ENCODE results near the gene GPRC5C.
"Not testable (repeated sequence)": the region's sequence is repeated elsewhere in the genome, so short reads cannot be mapped to it uniquely, and the experiment has no call there.

The GPRC5C gene, protein sequence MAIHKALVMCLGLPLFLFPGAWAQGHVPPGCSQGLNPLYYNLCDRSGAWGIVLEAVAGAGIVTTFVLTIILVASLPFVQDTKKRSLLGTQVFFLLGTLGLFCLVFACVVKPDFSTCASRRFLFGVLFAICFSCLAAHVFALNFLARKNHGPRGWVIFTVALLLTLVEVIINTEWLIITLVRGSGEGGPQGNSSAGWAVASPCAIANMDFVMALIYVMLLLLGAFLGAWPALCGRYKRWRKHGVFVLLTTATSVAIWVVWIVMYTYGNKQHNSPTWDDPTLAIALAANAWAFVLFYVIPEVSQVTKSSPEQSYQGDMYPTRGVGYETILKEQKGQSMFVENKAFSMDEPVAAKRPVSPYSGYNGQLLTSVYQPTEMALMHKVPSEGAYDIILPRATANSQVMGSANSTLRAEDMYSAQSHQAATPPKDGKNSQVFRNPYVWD

DNA sequence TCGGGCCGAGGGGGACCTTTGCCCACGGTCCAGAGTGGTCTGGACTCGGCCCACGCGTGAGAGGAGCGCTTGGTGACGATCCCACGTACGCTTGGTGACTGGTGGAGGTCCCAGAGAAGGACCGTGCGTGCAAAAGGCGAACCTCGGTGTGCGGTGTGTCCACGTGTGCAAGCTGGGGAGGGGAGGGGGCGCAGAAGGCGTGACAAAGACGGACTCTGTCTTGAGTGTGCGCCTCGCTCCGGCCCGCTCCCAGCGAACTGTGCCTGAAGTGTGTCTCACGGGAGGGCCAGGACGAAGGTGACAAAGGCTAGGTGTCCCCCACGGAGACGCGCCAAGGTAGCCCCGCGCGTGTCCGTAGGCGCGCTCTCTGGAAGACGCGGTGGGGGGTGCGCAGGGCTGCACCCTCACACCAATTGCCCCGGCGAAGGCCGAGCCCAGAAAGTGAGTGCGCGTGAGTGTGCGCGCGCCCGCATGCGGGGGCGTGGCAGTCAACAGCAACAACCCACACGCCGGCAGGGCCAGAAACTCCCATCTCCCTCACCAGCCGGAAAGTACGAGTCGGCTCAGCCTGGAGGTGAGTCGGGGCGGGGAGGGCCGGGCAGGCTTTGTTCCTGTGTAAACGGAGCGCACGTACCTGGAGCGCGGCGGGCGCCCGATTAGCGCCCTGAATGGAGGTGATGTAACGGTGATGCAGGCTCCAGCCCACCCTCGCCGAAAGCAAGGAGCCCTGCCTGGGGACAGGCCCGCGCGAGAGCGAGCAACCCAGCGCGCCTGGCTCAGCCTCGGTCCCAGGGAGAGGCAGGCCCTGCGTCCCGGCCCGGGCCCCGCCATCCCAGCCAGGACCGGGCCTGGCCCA lies at the start of gene GPRC5C:
GPRC5C (plus strand) TSS at position 521 of the 856 bp plus-strand sequence. CDS start 7,689 bp downstream, outside the sequence.
- DNase-seq: peak in 1 of 2 experiments; percentile 44

DNA sequence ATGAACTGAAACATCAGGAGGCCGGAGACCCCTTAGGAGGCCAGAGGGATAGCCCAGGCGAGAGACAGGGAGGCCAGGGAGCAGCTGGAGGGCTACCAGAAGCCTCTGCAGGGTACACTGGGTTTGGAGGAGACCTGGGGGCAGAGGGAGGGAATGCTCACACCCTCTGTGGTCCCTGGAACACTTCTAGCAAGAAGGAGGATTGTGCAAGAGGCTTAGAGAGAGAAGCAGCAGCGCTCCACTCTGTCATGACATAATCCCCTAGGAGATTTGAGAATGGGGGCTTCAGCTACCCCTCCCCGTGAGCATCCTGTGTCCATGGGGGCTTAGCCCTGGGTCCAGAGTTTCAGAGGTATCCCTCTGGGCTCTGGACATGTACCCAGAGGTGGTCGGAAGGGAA lies 48.7 kb upstream of the GPRC5C start:
- DNase-seq: no peak

DNA sequence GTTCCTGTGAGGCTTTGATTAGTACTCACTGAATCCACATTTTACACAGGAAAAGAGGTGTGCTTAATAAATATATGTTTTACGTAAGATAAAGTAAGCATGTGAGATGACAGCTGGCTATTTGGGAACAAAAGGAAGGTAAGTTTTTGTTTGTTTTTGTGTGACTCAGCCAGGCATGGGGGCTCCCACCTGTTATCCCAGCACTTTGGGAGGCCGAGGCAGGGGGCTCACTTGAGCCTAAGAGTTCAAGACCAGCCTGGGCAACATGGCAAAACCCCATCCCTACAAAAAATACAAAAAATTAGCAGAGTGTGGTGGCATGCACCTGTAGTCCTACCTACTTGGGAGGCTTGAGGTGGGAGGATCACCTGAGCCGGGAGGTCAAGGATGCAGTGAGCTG lies 46.7 kb upstream of the GPRC5C start:
- no peak for DNase-seq

DNA sequence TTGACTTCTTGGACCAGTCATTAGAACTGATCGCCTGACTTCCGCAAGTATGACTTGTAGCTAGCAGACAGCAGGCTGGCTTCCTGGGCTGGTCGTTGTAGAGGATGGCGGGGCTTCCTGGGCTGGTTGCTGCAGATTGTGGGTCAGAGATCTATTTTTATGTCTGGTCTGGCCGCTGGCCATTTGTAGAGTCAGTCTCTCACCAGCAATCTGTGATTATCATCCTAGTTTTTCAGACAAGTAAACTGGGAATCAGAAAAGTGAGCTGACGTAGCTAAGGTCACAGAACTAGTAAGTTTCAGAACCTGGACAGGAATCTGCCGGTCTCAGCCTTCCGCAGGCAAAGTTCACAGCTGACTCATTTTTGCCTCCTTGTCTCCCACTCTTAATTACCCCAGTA lies 45.5 kb upstream of the GPRC5C start:
- DNase-seq: no peak

DNA sequence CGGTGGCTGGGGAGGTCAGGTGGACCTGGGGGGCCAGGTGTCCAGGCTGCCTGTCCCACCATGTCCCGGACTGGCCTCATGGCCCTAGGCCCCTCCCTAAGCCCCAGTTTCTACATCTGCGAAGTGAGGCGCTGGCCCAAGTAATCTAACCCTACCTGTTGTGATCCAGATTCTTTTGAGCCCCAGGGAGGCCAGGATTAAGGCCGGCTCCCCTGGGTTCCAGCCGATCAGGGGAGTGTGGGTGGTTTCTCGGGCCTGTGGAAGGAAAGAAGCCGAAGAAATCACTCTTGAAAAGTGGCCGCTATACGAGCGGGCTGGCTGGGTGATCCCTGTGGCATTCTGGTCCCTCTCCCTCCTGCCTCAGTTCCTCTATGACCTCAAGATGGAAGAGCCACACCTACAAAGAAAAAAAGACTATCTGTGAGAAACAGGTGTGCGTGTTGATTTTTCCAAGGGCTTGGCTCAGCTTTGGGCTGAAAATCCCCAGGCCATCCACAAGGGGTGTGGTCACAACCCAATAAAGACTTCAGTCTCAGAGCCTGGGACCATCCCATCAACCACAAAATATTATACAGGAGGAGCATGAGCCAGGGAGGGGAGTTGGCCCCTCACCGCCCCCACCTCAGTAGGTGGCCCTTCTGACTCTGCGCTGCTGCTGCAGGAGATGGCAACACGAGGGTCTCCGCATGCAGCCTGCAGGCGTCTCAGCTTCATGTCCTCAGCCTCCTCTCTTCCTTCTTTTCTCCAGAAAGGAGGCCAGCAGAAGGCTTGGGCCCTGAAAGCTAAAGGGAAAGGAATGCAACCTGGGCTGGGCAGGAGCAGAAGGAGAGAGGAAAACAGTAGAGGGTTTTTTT lies 44.3 kb upstream of the GPRC5C start:
- no peak for DNase-seq

DNA sequence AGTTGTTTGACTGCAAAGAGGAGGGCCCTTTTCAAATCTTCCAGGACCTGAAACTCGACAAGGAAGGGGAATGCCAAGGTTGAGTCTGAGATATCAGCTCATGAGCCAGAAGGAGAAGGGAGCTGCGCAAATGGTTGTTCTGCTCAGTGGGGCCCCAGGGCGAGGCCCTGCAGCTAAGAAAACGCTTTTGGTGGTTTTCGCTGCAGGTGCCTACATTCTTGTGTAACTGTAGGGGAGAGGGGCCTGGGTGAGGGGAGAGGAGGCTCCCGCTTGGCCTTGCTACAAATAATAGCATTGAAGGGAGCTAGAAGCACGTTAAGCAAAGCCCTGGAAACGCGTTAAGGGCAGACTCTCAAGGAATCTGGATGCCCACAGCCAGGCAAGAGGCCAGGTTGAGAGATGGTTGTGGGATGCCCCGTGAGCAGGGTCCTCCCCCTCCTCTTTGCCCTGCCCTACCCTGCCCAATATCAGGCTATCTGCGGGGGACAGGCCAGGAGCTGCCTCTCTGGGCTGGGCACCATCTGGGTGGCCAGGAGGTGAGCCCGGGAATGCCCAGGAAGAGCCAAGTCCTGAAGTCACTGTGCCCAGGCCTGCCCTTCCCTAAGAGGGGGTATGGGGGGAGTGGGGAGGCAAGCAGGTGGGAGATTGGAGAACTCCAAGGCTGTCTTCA lies 42.7 kb upstream of the GPRC5C start:
- DNase-seq: no peak

DNA sequence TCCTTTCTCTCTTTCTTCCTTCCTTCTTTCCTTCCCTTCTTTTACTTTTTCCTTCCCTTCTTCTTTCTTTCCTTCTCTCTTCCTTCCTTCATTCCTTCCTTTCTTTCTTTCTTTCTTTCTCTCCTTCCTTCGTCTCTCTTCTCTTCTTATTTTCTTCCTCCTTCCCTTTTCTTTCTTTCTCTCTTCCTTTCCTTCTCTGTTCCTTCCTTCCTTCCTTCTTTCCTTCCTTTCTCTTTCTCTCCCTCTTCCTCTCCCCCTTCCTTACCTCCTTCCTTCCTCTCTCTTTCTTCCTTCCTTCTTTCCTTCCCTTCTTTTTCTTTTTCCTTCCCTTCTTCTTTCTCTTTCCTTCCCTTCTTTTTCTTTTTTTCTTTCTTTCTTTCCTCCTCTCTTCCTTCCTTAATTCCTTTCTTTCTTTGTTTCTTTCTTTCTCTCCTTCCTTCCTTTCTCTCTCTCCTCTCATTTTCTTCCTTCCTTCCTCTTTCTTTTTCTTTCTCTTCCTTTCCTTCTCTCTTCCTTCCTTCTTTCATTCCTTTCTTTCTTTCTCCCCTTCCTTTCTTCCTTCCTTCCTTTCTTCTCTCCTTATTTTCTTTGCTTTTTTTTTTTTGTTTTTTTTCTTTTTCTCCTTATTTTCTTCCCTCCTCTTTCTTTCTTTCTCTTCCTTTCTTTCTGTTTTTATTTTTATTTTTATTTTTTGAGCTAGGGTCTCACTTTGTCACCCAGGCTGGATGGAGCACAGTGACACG lies 41.8 kb upstream of the GPRC5C start:
- no peak for DNase-seq

DNA sequence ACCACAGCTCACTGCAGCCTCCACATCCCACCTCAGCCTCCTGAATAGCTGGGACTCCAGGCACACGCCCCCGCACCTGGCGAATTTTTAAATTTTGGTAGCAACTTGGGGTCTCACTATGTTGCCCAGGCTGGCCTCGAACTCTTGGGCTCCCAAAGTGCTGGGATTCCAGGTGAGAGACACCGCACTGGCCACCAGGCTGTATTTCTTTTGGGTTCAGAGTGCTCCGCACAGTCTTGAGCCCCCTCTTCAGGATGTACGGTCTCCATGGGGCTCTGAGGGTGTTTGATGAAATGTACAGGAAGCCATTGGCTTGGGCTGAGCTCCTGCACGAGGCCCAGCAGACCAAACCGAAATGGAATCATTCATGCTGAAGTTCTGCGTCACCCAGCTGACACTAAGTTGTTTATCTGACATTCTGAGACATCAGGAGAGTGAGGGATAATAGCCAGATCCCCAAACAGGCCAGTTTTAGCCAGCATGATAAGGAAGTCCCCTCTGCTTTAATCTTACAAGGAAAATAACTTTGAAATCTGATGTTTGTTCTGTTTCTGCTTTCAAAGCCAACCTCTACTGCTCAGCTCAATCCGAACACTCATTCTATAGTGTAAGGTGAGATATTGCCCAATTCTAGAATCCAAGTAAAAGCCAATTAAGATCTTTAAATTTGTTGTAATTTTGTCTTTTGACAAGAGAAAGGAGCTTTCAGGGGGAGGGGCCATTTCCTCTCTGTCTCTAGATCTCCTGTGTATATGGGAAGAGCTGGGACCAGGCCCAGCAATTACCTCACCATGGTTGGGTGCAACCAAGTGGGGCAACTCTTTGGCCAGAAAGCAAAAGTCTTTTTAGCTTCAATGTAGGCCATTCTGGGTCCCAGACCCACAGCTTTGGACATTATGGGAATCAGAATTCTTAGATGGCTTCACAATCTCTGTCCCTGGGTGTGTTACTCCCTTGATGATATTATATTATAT lies 40.9 kb upstream of the GPRC5C start:
- no peak for DNase-seq

DNA sequence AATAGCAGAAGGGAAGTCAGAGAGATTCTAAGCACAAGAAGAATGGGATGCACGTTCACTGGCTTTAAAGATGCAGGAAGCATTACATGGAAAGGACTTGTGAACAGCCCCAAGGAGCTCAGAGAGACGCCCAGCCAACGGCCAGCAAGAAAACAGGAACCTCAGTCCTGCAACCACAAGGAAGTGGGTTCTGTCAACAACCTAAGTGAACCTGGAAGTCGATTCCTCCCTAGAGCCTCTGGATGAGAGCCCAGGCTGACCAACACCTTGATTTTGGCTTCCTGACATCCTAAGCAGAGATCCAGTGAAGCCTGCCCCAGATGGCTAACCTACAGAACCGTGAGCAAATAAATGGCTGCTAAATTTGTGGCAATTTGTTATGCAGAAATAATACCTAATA lies 40.1 kb upstream of the GPRC5C start:
- DNase-seq: no peak

DNA sequence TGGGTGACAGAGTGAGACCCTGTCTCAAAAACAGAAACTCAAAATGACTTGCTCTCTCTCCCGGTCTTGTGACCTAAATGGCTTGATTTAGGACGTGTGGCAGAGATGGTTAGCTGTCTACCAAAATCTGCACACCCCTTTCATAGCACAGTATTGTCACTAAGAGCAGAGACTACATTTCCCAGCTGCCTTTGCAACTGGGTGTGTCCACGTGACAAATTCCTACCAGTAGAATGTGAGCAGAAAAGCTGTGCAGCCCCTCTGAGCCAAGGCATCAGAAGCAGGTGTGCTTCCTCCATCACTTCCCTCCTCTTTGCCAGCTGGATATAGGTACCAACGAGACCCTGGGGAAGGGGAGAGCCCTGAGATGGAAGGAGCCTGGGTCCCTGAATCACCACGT lies 39.0 kb upstream of the GPRC5C start:
- no peak for DNase-seq

DNA sequence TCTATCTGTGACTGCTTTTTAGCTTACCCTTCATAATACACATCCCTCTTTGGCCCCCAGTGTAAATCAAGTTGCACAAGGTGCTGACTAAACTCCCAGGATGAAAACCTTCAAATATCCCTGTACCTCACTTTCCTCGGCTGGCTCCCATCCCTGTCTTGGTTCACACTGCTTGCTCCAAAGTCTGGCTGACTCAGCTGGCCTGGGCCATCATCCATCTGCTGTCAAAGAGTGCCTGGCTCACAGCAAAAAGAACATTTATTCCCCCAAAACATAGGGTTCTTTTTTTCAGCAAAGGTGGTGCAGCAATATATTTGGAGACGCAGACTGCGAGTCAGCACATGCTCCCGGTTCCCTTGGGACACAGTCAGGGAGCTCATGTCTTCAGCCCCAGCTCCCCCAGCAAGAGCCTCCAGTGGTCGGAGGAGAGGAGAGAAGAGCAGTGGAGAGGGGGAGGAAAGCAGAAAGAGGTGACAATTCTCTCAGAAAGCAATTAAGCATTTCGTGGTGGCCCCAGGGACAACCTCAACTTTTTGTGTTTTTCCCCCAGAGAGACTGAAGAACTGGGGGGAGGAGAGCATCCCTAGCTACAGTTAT lies 38.4 kb upstream of the GPRC5C start:
- no peak for DNase-seq

DNA sequence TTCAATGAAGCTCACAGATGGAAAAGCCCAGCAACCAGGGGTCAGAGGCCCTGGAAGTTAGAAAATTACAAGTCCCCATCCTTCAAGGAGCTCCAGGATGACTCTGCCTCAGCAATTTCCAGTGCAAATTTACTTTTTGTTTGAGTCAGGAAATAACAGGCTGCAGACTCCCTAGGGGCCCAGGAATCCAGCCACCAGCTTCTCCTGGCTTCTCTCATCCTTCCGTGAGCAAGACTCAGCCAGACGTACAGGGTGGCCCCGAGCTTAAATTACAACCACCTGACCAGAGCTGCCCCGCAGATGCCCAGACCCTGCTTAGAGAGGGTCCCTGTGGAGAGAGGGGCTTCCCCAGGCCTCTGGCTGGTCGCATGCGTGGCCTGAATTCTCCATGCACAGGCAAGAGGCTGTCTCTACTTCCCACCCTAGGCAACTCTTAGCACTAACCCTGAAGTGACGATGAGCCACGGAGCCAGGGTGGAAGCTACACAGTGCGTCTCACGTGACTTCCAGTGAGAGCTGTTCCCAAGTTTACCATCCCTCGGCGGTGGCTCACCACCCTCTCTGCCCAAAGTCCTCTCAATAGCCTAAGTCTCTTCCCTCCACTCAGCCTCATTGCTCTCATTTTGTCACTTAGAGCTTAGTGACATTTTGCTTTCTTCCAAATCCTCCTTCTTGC lies 37.5 kb upstream of the GPRC5C start:
- no peak for DNase-seq

DNA sequence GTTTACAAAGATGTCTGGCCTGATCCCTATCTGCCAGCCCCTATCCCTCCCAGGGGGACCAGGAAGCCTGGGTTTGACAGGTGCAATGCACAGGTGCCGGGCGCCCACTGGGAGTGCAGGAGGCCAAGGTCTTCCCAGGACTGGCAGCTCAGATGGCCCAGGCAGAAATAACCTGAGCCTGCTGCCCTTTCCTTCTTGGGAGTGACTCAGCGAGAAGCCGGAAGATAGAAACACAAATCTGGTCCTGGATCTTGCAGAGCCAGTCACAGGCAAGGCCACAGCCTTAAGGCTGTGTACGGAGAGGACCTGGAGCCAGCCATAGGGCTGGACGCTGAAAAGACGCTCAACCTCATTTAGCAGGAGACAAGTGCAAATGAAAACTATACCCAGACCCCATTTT lies 36.9 kb upstream of the GPRC5C start:
- DNase-seq: no peak

DNA sequence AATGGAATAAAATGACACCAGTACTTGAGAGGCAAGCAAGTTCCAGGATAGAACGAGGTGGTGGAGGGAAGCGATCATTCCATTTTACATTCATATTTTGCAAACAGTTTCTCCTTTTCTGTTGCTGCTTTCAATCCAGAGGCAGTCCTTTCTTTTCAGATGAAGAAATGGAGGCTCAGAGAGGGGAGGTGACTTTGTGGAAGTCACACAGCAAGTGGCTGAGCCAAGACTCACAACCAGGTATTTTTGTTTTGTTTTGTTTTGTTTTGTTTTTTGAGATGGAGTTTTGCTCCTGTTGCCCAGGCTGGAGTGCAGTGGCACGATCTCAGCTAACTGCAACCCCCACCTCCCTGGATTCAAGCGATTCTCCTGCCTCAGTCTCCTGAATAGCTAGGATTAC lies 35.3 kb upstream of the GPRC5C start:
- DNase-seq: no peak

DNA sequence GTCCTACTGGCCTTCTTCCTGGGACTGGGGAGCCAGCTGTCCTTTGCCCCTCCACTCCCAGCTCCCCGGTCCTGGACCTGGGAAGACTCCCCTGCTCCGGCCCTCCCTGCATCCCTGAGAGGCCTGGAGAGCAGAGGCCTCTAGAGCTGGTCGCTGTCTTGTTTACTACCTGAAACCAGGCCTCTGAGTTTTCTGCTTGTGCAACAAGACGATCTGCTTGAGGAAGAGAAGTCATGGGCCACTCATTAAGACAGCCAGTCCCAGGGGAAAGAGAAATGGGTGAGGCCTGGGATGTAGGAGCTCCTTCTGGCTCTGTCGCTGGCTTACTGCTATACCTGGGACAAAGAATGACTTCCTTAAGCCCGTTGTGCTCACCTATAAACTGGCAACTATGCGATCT lies 29.8 kb upstream of the GPRC5C start:
- DNase-seq: no peak

DNA sequence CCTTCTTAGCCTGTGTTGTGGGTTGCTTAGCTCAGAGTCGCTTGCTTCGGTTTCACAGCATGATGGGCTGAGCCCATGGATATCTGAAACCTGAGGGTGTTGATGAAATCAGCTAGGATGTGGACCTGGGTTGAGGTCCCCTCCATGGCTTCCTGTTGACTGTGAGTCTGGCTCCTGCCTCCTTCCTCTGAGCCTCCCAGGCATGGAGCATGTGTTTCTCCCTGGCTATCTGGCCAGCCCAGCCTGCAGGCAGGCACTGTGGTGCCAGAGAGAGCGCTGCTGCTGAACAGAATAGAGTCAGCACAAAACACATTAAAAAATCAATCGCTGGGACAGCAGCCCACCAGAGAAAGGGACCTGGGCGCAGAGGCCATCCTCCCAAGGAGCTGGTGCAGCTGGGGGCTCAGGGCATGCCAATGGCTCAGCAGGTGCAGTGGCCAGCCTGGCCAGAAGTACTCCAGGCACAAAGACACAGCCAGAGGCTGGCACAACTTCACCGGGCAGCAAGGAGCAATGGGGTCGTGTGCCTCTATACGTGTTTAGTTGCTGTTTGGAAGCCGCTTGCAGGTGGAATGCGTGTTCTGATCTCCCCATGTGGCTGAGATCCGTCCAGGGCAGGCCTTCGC lies 28.3 kb upstream of the GPRC5C start:
- no peak for DNase-seq

DNA sequence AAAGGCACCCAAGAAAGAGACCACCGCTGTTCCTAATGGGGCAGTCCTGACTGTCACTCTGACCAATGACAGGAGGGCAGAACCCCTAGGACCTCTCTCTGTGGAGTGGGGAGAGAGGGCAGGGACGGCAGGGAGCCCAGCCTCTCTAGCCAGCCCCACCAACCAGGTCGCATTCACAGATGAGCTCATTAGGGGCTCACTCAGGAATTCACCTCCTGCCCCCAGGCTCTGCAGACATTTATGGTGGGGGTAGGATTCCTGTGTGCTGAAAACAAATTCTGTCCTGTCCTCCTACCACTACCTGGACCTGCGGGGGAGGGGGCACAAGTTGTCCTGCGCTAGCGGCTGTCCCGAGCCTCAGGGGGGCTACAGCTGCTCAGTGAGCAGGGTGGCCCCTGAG lies 27.7 kb upstream of the GPRC5C start:
- no peak for DNase-seq

DNA sequence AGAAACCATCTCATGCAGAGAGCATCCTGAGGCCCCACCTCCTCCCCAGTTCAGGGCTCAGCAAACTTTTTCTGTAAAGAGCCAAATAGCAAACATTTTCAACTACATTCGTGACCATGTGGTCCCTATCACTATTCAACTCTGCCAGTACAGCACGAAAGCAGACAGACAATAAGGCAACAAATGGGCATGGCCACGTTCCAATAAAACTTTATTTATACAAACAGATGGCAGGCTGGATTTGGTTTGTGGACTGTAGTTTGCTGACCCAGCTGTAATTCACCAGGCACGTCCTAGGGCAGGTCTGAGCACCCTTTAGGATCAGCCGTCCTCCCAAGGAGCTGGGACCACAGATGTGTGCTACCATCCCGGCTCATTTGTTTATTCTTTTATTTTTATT lies 27.1 kb upstream of the GPRC5C start:
- no peak for DNase-seq

DNA sequence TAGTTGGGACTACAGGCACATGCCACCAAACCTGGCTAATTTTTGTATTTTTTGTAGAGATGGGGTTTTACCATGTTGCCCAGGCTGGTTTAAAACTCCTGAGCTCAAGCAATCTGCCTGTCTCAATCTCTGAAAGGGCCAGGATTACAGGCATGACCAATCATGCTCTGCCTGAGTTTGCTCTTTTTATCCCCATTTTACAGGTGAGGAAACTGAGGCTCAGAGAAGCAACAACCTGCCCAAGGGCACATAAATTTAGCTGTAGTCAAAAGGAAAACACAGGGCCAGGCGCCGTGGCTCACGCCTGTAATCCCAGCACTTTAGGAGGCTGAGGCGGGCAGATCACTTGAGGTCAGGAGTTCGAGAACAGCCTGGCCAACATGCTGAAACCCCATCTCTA lies 26.6 kb upstream of the GPRC5C start:
- DNase-seq: not testable (repeated sequence)

Data from NCI-H1930 (cell line).